Measurements from ENCODE around the gene ACOT4.
"Not testable (repeated sequence)": the region's sequence is repeated elsewhere in the genome, so short reads cannot be mapped to it uniquely, and the experiment has no call there.

Gene ACOT4

DNA sequence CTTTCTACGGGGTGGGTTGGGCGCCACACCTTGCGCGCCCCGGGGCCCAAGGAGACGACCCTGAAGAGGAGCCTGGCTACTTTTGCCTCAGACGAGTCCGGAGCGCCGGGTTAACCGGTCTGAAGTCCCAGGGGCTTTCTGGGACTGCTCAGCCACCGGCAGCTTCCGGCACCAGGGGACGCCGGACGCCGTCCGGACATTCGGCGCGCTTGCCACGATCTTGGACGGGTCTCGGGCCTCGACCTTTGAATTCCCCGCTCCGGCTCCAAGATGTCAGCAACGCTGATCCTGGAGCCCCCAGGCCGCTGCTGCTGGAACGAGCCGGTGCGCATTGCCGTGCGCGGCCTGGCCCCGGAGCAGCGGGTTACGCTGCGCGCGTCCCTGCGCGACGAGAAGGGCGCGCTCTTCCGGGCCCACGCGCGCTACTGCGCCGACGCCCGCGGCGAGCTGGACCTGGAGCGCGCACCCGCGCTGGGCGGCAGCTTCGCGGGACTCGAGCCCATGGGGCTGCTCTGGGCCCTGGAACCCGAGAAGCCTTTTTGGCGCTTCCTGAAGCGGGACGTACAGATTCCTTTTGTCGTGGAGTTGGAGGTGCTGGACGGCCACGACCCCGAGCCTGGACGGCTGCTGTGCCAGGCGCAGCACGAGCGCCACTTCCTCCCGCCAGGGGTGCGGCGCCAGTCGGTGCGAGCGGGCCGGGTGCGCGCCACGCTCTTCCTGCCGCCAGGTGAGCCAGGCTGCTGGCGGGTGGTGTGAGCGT, at the start of gene ACOT4:
Gene ACOT4, plus strand, starts transcription at position 184 of the 760 bp plus-strand sequence. Its CDS starts 87 bp downstream, at position 271.
- peak; percentile 52 for FAIRE-seq
- DNase-seq (ENCODE audit: extremely low spot score, insufficient read length, low read depth) = peak; percentile 26

- FAIRE-seq = peak; percentile 57
- not testable (repeated sequence) for DNase-seq (ENCODE audit: extremely low spot score, insufficient read length, low read depth)
Observed at GRCh38 chr14:73542961-73543360, 48.7 kb upstream of the ACOT4 start.

GRCh38 chr14:73545353-73545752, 46.3 kb upstream of the ACOT4 start:
- DNase-seq (ENCODE audit: extremely low spot score, insufficient read length, low read depth) = not testable (repeated sequence)

GRCh38 chr14:73549097-73549496, 42.6 kb upstream of the ACOT4 start:
- DNase-seq (ENCODE audit: extremely low spot score, insufficient read length, low read depth); FAIRE-seq: not testable (repeated sequence)

More at GRCh38 chr14:73545353-73545752, 46.3 kb upstream of the ACOT4 start:
- not testable (repeated sequence) for FAIRE-seq

- FAIRE-seq = peak; percentile 26
- not testable (repeated sequence) for DNase-seq (ENCODE audit: extremely low spot score, insufficient read length, low read depth)
Observed at GRCh38 chr14:73549889-73550524, 41.7 kb upstream of the ACOT4 start.

- FAIRE-seq = no peak
- DNase-seq (ENCODE audit: extremely low spot score, insufficient read length, low read depth) = no peak
Observed at GRCh38 chr14:73553845-73554244, 37.8 kb upstream of the ACOT4 start.

- not testable (repeated sequence) for FAIRE-seq; DNase-seq (ENCODE audit: extremely low spot score, insufficient read length, low read depth)
Observed at GRCh38 chr14:73557201-73557600, 34.5 kb upstream of the ACOT4 start.

DNA sequence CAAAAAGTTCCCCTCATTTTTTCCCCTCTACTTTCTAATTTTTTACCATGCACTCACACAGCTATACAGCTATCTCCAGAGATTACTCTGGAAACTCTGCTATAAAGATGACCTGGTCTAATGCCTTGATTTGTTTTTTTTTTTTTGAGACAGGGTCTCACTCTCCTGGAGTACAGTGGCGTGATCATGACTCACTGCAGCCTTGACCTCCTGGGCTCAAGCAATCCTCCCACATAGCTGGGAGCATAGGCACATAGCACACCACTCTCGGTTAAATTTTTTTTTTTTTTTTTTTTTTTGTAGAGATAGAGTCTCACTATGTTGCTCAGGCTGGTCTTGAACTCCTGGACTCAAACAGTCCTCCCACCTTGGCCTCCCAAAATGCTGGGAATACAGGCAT, 33.4 kb upstream of the ACOT4 start:
- not testable (repeated sequence) for DNase-seq (ENCODE audit: extremely low spot score, insufficient read length, low read depth); FAIRE-seq

- not testable (repeated sequence) for DNase-seq (ENCODE audit: extremely low spot score, insufficient read length, low read depth); FAIRE-seq
Observed at GRCh38 chr14:73562256-73562655, 29.4 kb upstream of the ACOT4 start.

DNA sequence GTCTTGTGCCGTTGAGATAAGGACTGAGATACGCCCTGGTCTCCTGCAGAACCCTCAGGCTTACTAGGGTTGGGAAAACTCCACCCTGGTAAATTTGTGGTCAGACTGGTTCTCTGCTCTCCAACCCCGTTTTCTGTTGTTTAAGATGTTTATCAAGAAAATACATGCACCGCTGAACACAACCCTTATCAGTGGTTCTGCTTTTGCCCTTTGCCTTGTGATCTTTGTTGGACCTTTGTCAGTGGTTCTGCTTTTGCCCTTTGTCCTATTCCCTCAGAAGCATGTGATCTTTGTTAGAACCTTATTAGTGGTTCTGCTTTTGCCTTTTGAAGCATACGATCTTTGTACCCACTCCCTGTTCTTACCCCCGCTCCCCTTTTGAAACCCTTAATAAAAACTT, 29.0 kb upstream of the ACOT4 start:
- DNase-seq (ENCODE audit: extremely low spot score, insufficient read length, low read depth); FAIRE-seq: not testable (repeated sequence)

DNA sequence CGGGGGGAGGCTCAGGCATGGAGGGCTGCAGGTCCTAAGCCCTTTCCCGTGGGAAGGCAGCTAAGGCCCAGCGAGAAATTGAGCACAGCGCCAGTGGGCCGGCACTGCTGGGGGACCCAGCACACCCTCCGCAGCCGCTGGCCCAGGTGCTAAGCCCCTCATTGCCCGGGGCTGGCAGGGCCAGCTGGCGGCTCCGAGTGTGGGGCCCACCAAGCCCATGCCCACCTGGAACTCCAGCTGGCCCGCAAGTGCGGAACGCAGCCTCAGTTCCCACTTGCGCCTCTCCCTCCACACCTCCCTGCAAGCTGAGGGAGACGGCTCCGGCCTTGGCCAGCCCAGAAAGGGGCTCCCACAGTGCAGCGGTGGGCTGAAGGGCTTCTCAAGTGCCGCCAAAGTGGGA, 25.2 kb upstream of the ACOT4 start:
- DNase-seq (ENCODE audit: extremely low spot score, insufficient read length, low read depth); FAIRE-seq: not testable (repeated sequence)

GRCh38 chr14:73566935-73567334, 24.7 kb upstream of the ACOT4 start:
- not testable (repeated sequence) for DNase-seq (ENCODE audit: extremely low spot score, insufficient read length, low read depth); FAIRE-seq

GRCh38 chr14:73567358-73567757, 24.3 kb upstream of the ACOT4 start:
- FAIRE-seq (no peak), DNase-seq (ENCODE audit: extremely low spot score, insufficient read length, low read depth) (no peak)

DNA sequence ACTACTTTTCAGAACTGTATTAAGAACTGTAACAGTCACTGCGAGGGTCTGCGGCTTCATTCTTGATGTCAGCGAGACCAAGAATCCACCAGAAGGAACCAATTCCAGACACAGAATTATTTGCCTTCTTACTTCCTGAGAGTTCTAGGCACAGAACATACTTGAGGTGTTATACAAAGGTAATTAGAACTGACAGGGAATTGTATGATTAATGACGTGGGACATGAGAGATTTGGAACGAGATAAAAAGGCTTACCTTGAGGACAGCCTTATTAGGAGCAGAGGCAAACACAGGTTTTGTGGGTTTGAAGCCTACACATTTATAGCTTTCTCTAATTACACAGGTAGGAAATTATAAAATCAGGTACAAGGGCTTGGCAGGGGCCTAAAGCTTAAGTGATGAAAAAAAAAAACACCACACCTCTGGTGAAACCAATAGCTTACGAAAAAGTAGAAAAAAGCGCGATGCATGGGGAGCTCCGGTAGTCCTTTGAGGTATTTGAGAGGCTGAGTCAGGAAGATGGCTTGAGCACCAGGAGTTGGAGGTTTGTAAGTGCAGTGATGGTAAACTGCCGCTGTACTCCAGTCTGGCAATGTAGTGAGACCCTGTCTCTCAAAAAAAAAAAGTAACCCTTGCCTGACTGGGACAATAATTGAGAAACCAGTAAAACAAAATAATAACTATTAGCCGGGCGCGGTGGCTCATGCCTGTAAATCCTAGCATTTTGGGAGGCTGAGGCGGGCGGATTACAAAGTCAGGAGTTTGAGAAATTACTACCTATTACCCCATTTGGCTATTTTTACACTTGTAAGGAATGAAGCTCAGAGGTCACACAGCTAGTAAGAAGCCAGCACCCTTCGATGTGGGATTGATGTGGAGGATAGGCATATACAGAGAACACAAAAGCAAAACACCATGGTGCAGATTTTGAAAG, 23.5 kb upstream of the ACOT4 start:
- DNase-seq (ENCODE audit: extremely low spot score, insufficient read length, low read depth) (no peak), FAIRE-seq (no peak)

DNA sequence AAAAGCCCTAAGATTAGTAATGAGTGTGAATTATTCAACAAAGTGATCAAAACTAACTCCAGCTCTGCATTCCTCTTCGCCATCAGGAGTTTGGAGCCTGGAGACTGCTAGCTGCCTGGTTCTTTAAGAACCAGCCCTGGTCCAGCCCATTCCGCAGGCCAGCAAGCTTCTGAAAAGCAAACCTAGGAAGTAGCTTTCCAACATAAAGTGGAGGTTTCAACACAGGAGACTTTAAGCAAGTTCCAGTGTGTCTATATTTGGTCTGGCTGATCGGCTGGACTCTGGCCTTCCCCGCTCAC, 22.8 kb upstream of the ACOT4 start:
- not testable (repeated sequence) for FAIRE-seq; DNase-seq (ENCODE audit: extremely low spot score, insufficient read length, low read depth)

- FAIRE-seq = peak; percentile 61
- peak; percentile 58 for DNase-seq (ENCODE audit: extremely low spot score, insufficient read length, low read depth)
Observed at GRCh38 chr14:73569185-73569958, 22.3 kb upstream of the ACOT4 start, which contains the start of gene ACOT2. Gene ACOT2, plus strand, starts transcription at chr14:73569213. Its CDS starts 28 bp downstream, at chr14:73569241.

- peak; percentile 69 for FAIRE-seq
- not testable (repeated sequence) for DNase-seq (ENCODE audit: extremely low spot score, insufficient read length, low read depth)
Observed at GRCh38 chr14:73570913-73571312, 20.8 kb upstream of the ACOT4 start.

- not testable (repeated sequence) for FAIRE-seq; DNase-seq (ENCODE audit: extremely low spot score, insufficient read length, low read depth)
Observed at GRCh38 chr14:73573034-73573433, 18.6 kb upstream of the ACOT4 start.

GRCh38 chr14:73573740-73574139, 17.9 kb upstream of the ACOT4 start:
- DNase-seq (ENCODE audit: extremely low spot score, insufficient read length, low read depth); FAIRE-seq: not testable (repeated sequence)
